HG03045 (cell line): ENCODE data around the gene TUBA8.

ENCODE experiments used
- ATAC-seq: cut with Tn5 transposase; IDR thresholded peaks from one replicate; pipeline ENCODE4 v1.9.1; 2021; ENCODE audit warnings: mild to moderate bottlenecking, moderate library complexity; ENCODE audit not compliant: unreplicated experiment

TUBA8 gene

DNA sequence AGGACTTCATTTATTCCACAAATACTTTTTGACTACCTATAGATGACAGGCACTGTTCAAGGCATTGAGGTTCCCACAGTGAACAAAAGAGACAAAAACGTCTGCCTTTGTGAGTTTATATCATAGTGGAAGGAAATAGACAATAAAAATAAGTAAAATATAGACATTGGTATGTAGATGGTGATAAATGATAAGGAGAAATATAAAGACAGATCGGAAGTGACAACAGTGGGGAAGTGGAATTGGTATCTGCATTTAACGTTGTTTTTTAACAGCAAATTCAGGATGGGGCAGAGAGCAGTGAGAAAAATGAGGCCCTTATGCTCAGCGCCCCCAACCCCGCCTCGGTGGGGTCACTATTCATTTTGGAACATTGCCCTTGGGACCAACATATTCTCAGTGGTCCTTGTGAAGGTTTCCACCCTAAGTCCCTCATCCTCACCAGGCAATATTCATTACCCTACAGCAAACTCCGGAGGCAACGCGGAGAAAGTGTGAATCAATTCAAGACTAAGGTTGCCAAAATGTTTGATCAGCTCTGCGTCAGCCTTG, 33.4 kb upstream of the TUBA8 start:
- ATAC-seq = no peak

DNA sequence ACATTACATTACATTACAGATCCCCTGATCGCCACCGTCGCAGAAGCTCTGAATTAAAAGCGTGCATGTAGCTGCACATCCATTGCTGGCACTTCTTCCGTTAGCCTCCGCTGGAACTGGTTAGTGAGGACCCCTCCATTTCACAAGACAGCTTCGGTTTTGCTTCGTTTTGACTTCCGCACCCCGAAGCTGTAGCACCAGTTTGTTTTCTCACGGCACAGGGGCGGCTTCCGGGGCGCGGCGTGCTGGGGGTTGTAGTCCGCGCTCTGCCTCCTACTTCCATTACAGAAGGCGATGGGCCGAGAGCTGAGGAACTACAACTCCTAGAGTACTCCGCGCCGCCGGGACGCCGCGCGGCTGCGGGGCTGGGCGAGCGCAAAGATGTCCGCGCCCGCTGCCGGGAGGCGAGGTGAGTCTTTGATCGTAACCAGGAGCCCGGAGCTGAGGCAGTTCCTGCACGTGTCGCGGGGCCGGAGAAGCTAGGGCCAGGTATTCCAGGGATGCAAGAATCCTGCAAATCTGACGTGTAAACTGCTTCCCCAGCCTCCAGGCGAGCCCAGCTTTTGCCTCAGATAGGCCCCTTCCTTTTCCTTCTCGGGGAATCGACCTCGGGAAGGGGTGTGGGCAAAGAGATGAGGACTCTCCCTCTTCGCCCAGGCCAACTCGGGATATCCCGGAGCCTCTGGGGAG, 32.8 kb upstream of the TUBA8 start, which contains the start of gene PEX26:
Gene PEX26 (plus strand): TSS at position 352 of the 690 bp plus-strand sequence. CDS start 387 bp downstream, outside the sequence.
- peak; percentile 96 for ATAC-seq

DNA sequence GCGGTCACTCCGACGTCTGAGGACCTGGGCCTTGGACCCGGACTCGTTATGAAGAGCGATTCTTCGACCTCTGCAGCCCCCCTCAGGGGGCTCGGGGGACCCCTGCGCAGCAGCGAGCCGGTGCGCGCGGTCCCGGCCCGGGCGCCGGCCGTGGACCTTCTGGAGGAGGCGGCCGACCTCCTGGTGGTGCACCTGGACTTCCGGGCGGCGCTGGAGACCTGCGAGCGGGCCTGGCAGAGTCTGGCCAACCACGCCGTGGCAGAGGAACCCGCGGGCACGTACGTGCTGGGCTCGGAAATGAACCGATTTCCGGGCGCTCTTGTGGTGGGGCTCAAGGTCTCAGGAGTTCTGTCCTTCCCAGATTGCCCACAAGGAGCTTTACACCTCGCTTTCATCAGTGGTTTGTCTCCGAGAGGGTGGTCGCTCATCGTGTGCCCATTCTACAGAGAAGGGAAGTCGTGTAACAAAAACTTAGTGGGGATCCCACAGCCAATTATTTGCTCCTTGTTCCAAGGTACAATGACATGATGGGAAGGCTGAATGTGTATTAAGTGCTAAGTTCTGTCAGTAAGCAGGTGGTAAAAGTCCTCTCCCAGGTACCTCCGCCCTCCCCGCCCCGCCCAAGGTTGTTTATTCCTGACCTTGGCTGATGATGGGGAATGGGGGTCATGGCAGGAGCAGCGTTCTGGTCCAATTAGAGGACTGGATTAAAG, 32.1 kb upstream of the TUBA8 start:
- peak; percentile 25 for ATAC-seq

DNA sequence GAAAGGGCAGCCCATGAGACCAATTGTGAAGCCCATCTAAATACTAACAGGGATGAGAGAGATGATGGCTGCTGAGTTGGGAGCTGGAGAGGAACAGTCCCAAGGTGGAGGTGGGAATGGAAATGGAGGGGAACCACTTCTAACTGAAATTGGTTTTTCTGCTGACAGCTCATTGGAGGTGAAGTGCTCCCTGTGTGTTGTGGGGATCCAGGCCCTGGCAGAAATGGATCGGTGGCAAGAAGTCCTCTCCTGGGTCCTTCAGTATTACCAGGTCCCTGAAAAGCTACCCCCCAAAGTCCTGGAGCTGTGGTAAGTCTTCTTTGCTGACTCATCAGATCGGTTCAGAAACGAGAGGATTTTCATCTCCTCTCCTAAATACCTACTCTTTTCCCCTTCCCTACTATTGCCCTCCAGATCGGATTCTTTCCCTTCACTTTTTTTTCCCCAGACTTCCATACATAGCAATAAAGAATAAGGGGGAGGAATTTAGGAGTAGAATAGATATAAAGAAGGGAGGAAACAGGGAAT, 30.8 kb upstream of the TUBA8 start:
- no peak for ATAC-seq

DNA sequence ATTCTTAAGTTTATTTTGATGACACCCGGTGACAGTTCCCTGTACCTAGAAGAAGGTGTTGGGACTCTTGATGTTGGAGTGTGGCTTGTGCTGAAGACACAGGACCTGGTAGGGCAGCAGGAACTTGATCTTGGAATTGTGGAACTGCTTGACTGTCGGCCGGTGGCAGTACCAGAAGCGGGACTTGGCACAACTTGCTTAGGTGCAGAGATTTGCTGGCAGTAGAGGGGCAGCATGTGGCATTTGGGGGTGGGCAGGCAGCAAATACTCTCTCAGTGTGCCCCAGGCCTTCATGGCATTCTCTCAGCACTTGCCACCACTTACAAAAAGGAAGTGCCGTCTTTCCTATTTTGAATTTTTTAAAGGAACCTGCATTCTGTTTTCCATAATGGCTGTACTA, 29.2 kb upstream of the TUBA8 start:
- no peak for ATAC-seq

DNA sequence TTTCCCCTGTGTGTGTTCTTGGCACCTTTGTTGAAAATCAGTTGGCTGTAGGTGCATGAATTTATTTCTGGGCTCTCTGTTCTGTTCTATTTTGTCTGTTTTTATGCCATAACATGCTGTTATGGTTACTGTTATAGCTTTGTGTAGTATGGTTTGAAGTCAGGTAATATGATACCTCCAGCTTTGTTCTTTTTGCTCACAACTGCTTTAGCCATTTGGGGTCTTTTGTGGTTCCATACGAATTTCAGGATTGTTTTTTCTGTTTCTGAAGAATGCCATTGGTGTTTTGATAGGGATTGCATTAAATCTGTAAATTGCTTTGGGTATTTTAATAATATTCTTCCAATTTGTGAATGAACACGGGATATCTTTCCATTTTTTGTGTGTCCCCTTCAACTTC, 28.1 kb upstream of the TUBA8 start:
- ATAC-seq = no peak

DNA sequence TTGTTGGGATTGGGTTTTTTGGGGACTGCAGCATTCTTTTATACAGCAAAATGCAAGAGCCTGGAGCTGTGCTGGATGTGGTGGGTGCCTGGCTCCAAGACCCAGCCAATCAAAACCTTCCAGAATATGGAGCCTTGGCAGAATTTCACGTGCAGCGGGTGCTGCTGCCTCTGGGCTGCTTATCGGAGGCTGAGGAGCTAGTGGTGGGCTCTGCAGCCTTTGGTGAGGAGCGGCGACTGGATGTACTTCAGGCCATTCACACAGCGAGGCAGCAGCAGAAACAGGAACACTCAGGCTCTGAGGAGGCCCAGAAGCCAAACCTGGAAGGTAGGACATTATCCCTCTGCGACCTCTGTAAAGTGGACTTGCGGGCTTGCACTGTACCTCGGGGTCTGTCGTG, 27.2 kb upstream of the TUBA8 start:
- ATAC-seq = no peak

DNA sequence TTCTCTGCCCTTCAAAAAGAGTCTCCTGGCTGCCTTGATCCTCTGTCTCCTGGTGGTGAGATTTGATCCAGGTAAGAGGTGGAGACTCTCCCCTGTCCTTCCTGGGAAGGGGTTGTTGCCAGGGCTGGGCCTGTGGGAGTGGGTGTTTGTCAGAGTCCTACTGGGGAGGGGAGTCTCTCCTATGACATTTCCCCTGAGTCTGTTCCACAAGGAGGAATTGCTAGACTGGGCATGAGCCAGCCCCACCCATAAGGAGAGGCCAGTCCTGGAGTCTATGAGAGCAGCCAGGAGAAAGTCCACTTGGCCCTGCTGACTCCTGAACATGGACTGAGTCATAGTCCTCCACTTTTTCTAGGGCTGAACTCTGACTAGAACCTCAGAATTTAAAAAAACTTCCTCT, 25.4 kb upstream of the TUBA8 start:
- no peak for ATAC-seq

DNA sequence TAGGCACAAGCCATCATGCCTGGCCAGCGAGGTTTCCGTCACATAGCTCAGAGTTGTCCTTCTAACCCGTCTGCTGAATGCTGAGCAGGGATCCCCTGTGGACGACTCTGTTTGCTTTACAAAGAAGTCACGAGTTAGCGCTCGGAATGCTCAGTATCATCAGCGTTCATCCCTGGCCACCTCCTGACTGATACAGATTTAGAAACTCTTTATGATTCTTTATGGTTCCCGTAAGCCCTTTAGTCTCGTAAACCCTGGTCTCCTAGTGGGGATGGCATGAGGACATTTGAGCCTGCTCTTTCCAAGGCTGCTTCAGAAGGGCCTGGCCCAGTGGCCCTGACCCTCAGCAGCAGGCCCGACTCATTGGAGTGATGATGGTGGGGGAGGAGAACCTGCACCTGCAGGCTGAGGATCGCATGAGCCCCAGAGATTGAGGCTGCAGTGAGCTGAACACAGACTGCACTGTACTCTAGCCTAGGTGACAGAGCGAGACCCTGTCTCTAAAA, 23.2 kb upstream of the TUBA8 start:
- ATAC-seq = no peak

DNA sequence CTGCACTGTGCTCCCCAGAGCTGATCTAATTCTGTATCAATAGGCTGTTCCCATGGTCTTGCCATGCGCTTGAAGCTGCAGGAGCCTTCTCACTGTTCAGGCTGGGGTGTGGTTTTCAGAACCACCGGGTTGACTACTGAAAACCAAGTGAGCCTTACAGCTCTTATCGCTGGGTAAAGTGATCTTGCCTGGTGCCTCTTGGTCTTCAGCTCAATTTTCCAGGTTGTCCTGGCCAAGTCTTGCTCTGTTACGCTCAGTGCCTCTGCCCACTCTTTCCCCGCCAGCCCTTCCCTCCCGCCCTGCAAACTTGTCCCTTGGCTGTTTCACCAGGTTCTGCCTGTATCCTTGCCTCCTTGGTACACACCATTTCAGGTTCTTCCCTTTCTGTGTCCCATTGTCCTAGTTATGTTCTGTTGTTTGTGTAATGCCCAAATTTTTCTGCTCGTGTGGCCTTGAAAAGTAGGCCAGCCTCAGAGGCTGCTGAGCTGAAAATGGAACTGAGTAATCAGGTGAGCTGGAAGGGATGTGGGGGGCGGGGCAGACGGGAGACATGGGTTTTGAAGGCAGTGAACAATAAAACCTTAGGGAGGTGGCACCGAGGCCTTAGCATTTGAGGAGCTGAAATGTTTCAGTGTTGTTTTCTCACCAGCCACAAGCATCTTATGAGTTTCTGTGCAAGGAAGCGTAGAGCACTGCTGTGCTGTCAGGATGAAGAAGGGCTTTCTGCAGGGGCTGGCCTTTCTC, 21.6 kb upstream of the TUBA8 start:
- ATAC-seq = no peak

DNA sequence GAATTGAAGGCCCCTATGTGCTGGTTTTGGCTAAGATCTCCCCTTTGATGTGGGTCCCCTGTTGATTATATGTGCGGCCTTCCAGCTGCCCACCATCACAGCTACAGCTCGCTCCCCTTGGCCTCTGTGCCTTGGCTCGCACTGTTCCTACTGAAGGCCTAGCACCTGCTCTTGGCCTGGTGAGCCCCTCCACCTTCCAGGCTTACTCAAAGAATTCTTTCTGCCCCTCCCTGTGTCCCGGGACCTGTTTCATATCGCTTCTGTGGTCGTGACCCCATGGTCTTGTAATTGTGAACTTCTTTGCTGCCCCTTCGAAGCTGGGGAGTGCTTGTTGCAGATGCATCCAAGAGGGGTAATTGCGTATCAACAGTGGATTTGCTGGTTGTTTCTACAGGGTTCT, 20.3 kb upstream of the TUBA8 start:
- ATAC-seq = no peak

DNA sequence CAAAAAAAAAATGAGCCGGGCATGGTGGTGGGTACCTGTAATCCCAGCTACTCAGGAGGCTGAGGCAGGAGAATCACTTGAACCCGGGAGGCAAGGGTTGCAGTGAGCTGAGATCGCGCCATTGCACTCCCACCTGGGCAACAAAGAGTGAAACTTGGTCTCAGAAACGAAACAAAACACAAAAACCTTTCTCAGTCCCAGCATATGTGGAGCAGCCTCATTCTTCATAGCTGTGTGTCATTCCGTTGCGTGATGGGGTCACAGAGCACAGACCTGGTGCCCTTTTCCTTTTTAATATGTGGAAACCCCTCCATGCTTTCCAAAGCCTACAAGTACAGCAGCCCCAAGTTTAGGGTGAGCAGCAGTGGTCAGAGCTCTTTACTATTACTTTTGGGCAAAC, 19.1 kb upstream of the TUBA8 start:
- ATAC-seq = no peak

DNA sequence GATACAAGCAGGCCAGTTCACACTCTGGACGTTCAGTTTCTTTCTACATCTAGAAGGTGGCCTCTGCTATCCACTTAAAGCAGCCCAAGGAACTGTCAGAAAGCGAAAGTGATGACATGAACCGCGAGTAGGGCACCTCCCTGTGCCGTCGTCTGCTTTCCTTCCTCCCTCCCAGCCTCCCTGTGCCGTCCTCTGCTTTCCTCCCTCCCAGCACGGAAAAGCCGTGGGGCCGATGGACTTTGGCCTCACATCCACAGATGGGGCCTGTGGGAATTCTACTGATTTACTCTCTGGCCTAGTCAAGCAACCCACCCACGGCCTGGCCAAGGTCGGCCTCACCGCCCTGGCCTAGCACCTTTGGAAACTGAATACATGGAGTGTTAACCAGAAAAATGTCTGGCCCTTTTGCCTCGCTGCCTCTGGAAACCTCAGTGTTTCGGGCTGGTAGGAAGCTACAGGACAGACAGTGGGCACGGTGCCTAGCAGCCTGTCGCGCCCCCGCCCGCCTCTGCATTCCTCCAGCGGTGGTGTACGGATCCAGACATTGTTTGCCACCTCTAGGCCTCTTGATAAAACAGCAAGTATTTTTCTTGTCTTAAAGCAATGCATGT, 18.6 kb upstream of the TUBA8 start:
- ATAC-seq = no peak

DNA sequence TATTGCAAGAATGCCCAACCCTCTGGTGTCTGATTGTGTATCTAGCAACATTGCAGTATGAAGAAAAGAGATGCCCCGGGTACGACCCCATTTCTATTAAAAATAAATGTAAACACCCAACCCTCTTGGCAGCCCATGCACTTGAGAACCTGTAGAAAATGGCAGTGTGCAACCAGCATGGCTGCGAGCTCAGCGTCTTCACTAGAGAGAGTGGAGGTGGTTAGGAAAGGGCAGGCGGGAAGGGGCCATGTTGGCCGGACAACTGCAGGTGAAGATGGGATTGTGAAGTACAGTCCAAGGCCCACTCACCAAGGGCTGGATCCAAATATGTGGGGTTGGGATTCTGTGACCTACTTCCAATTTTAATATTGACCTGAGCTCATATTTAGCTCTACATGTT, 16.9 kb upstream of the TUBA8 start:
- ATAC-seq = no peak

DNA sequence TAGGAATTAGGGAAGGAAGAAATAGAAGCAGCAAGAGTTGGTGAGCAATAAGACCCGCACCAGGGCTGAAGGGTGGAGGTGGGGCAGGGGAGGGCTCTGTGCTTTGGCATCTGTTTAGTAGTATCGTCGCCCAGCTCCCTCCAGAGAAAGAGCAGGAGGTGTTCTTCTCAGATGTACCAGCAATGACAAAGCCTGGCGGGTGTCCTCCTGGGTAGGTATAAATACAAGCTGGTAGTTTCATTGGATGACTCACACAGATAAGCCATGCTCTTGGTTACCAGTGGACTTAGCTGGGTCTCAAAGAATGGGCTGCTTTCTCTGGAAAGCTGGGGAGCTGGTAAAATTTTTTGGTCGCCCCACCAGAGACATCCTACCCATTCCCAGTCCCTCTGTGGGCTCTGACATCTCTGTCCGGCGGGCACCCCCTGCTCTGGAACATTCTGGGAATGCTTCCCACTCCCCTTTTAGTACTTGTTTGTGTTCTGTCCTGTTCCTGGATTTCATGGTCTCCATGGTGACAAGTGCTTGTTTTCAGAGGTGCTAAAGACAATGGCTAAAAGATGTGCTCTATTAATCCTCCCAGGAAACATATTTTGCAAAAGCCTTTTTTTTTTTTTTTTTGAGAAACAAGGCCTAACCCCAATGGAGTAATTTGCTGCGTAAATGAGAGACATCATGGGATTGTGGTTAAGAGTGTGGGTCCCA, 15.4 kb upstream of the TUBA8 start:
- ATAC-seq = no peak

DNA sequence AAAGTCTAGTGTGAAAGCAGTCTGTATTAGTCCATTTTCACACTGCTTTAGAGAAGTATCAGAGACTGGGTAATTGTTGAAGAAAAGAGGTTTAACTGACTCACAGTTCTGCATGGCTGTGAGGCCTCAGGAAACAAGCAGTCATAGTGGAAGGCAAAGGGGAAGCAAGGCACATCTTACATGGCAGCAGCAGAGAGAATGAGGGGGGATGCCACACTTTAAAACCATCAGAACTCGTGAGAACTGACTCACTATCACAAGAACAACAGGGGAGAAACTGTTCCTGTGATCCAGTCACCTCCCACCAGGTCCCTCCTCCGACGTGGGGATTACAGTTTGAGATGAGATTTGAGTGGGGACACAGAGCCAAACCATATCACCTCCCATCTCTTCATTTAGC, 13.8 kb upstream of the TUBA8 start:
- no peak for ATAC-seq

DNA sequence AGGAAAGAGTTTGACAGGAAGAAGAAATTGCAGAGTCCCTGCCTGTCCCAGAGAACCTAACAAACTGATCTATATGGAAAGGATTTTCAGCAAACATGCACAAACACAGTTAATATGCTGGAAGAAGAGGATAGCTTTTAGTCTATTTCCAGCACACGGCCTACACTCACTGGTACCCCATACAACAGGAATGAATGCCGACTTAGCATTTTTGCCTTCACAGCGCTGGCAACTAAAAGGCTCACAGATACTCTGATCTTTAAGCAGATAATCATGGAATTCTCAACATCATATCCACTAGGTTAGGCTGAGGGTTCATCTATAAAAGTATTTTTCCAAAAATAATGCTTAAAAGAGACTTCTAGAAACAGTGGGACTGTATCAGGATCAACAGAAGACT, 9.8 kb upstream of the TUBA8 start:
- ATAC-seq = no peak

DNA sequence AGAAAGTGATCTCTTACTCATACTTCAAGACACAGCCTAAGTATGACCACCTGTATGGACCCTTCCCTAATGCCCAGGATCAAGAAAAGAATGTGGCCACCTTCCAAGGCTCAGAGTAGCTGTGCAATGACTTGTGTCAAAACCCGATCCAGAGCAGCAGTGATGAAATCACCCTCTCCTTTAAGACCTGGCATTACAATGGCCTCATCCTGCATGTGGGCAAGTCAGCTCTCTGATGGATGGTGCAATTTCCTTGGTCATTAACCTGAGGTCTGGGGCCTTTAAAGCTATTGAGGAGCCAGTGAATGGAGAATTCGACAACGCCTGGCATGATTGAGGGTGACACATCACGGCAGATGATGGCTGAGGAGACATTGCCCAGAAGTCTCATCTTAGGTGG, 9.1 kb upstream of the TUBA8 start:
- no peak for ATAC-seq

DNA sequence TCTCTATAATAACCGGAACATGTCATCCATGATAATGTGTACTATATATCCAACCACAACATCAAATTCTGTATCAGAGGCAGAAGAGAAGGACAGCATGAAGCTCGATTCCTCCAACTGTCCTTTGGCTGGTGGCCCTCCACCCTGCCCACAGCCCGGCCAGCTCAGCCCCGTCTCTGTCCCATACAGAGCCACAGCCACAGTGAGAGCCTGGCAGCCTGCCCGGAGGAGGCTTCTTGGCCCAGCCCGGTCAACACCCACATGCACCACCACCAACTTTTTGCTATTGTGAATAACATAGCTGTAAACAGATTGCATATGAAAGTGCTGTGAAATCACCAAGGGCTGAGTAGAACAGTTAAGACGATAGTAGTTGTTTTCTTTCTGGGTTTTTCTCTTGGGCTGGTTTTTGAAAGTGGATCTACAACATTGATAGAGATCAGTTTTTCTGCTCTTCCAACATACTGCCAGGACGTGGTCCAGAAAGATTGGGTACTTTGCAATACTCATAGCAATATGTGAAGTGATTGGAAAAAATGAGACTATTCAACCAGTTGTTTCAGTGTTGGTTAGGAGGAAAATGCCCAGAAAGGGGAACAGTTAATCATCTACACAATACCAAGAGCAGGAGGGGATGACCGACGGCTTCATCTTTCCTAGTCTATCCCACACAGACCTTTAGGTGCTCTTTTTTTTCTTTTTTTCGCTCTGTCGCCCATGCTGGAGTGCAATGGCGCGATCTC, 6.9 kb upstream of the TUBA8 start:
- no peak for ATAC-seq
